K562 (cell line): ENCODE results near the gene SDS. TPM values are rescaled to one million over a fixed set of nuclear protein-coding genes. Genes with fewer than 3 reads are reported as not detected.

Source experiments
- ATAC-seq: fragments of 200-7000 bp; cut with Tn5 transposase; 3 replicates; pipeline ENCODE4 v1.9.1; 2020; ENCODE audit warnings: moderate library complexity
- BruUV-seq: library from RNA; stranded (reverse); fragments of 400-500 nt; replicated peaks from 2 replicates; lab custom pipeline; 2021; lab: Mats Ljungman, UMichigan
- CTCF ChIA-PET: fragments of 300-600 bp; formaldehyde crosslinking; extraction: SDS; loops from one replicate; lab custom pipeline; 2021; ENCODE audit warnings: low intra/inter-chr PET ratio; lab: Yijun Ruan, JAX
- POLR2A ChIA-PET: fragments of 300-600, 350-650 bp; sonication (Branson Sonifier 250); formaldehyde crosslinking; extraction: SDS; loops from one replicate; lab custom pipeline; 2021; ENCODE audit warnings: antibody characterized with exemption, inconsistent platforms; lab: Yijun Ruan, JAX
- DNase-seq, 4 experiments: peaks; one replicate each; pipeline versions ENCODE4 v3.0.0 to v3.0.0-alpha.2; 2011 to 2018; ENCODE audit warnings: low spot score in 3 of 4, mixed read lengths in 3 of 4; ENCODE audit errors: extremely low read depth in 1 of 4
- FAIRE-seq: peaks from 2 replicates; lab custom pipeline; 2011; peaks lifted over from hg19 to GRCh38; lab: Jason Lieb, UNC
- H2AFZ ChIP-seq: 2 replicates; pipeline ENCODE4 v1.6.0; 2011; ENCODE audit warnings: low read depth, low read length, control low read depth, inconsistent platforms
- H3K27ac ChIP-seq: fragments of 200-600 bp; 3 replicates; pipeline ENCODE4 v1.8.0; 2011; ENCODE audit warnings: low read depth, mild to moderate bottlenecking, control low read depth, inconsistent platforms, low read length, moderate library complexity, mixed read lengths; ENCODE audit errors: extremely low read depth
- H3K27me3 ChIP-seq, 2 experiments: fragments of 300-600 bp in 1 of 2; 2 replicates in 1 of 2; 3 replicates in 1 of 2; pipeline versions ENCODE4 v1.6.0 to v1.8.0; 2011; ENCODE audit warnings: inconsistent platforms in 2 of 2, low read length in 2 of 2, mild to moderate bottlenecking in 1 of 2, mixed read lengths in 1 of 2, moderate library complexity in 1 of 2; ENCODE audit not compliant: control insufficient read depth in 2 of 2, insufficient read depth in 2 of 2
- H3K36me3 ChIP-seq: fragments of 300-600 bp; 3 replicates; pipeline ENCODE4 v1.8.0; 2011; ENCODE audit warnings: mild to moderate bottlenecking, low read length, inconsistent platforms; ENCODE audit not compliant: control insufficient read depth, insufficient read depth
- H3K4me1 ChIP-seq, 2 experiments: fragments of 200-600 bp in 1 of 2; replicated peaks in 1 of 2; 2 replicates in 1 of 2; 3 replicates in 1 of 2; pipeline versions ENCODE4 v1.5.1 to v1.8.0; 2011; ENCODE audit warnings: inconsistent platforms in 2 of 2, low read length in 2 of 2, mild to moderate bottlenecking in 1 of 2, mixed read lengths in 1 of 2, moderate library complexity in 1 of 2; ENCODE audit not compliant: control insufficient read depth in 2 of 2, insufficient read depth in 2 of 2
- H3K4me2 ChIP-seq: 2 replicates; pipeline ENCODE4 v1.6.1; 2011; ENCODE audit warnings: low read length, control low read depth, inconsistent platforms, mixed read lengths; ENCODE audit not compliant: insufficient read depth
- H3K4me3 ChIP-seq: fragments of 200-600 bp; sonication (generic), shearing (Covaris generic); 2 replicates; pipeline ENCODE4 v1.5.1; 2016; ENCODE audit warnings: control low read depth, inconsistent platforms
- H3K79me2 ChIP-seq: fragments of 200-600 bp; 3 replicates; pipeline ENCODE4 v1.8.0; 2011; ENCODE audit warnings: low read length, inconsistent platforms; ENCODE audit not compliant: control insufficient read depth, insufficient read depth
- H3K9ac ChIP-seq, 2 experiments: 2 replicates each; pipeline versions ENCODE4 v1.6.0 to v1.6.1; 2011; ENCODE audit warnings: low read depth in 2 of 2, low read length in 2 of 2, control low read depth in 1 of 2, inconsistent platforms in 1 of 2, mild to moderate bottlenecking in 1 of 2, mixed read lengths in 1 of 2; ENCODE audit not compliant: insufficient read depth in 1 of 2
- H3K9me1 ChIP-seq: one replicate; pipeline ENCODE4 v1.6.0; 2011; ENCODE audit warnings: inconsistent platforms, mild to moderate bottlenecking, low read length, moderate library complexity; ENCODE audit not compliant: control insufficient read depth, insufficient read depth
- H3K9me3 ChIP-seq: replicated peaks from 2 replicates; pipeline ENCODE4 v1.5.1; 2011; ENCODE audit warnings: low read depth, low read length, inconsistent platforms; ENCODE audit not compliant: control insufficient read depth, insufficient read depth
- H4K20me1 ChIP-seq: replicated peaks from 2 replicates; pipeline ENCODE4 v1.6.1; 2011; ENCODE audit warnings: low read length, inconsistent platforms, mixed read lengths; ENCODE audit not compliant: control insufficient read depth, insufficient read depth
- CBFA2T3 ChIP-seq: fragments of 450-650 bp; IDR thresholded peaks from 2 replicates; pipeline ENCODE4 v1.6.1; 2017
- GABPA ChIP-seq: fragments of 200-800 bp; sonication (Bioruptor generic); conservative IDR thresholded peaks from 2 replicates; pipeline ENCODE4 v1.6.1; 2016; ENCODE audit warnings: low read depth, missing genetic modification characterization, missing compliant biosample characterization
- KAT7 ChIP-seq: sonication (generic); formaldehyde crosslinking; IDR thresholded peaks from 2 replicates; pipeline ENCODE4 v1.8.0; 2022; ENCODE audit warnings: missing genetic modification reagents, mild to moderate bottlenecking, borderline replicate concordance
- MAFG ChIP-seq: fragments of 450-650 bp; conservative IDR thresholded peaks from 2 replicates; pipeline ENCODE4 v1.6.1; 2016; ENCODE audit warnings: missing genetic modification characterization, missing compliant biosample characterization
- SMARCA5 ChIP-seq: fragments of 450-650 bp; IDR thresholded peaks from 2 replicates; pipeline ENCODE4 v1.6.1; 2016
- TAF1 ChIP-seq: IDR thresholded peaks from 2 replicates; pipeline ENCODE4 v1.6.1; 2011; ENCODE audit warnings: mild to moderate bottlenecking, low read length, moderate library complexity; ENCODE audit not compliant: insufficient read depth, control insufficient read depth, severe bottlenecking; ENCODE audit errors: extremely low read depth
- ZNF133 ChIP-seq: fragments of 250-450 bp; sonication (Bioruptor Pico); IDR thresholded peaks from 2 replicates; pipeline ENCODE4 v1.4.0; 2020; ENCODE audit warnings: mild to moderate bottlenecking
- ZNF316 ChIP-seq: fragments of 450-650 bp; IDR thresholded peaks from 2 replicates; pipeline ENCODE4 v1.6.1; 2016
- ZNF431 ChIP-seq: sonication (generic); formaldehyde crosslinking; IDR thresholded peaks from 2 replicates; pipeline ENCODE4 v1.8.0; 2022; ENCODE audit warnings: mild to moderate bottlenecking, missing genetic modification reagents
- WGBS: fragments of 100-300 bp; shearing (Covaris generic); methylation state at CpG from one replicate; pipeline ENCODE4 v1.1.6; 2016; ENCODE audit warnings: low coverage, mixed read lengths; ENCODE audit not compliant: insufficient coverage; ENCODE audit errors: missing lambda C conversion rate; 5-methylcytosine and 5-hydroxymethylcytosine counted together
- in situ Hi-C: fragments of 300-500 bp; cut with MboI; formaldehyde crosslinking; loops from 4 replicates; pipeline ENCODE4 v1.15.0; 2018; ENCODE audit warnings: inconsistent platforms, mixed read lengths
- intact Hi-C: fragments of 100-400 bp; cut with micrococcal nuclease; formaldehyde crosslinking; loops from 2 replicates; pipeline ENCODE4 v1.14.2; 2022
- polyA plus RNA-seq, 8 experiments: library from polyadenylated mRNA; depleted of rRNA in 4 of 8; stranded (reverse) in 5 of 8; unstranded in 3 of 8; fragments of >200 nt; fragmentation: Nextera tagmentation in 2 of 8; fragmentation: Illumina TruSeq in 1 of 8; extraction: Ambion mirVana in 2 of 8; extraction: Trizol in 1 of 8; gene quantifications; 2 replicates each; pipeline versions ENCODE4 v1.2.1 to v1.2.3, GENCODE V29; 2011 to 2014; ENCODE audit warnings: inconsistent platforms in 1 of 8, missing spikeins in 1 of 8
- total RNA-seq, 7 experiments: library from RNA; depleted of rRNA in 6 of 7; stranded (reverse); fragments of >200 nt in 6 of 7; fragmentation: Illumina TruSeq in 2 of 7; extraction: Trizol in 2 of 7; gene quantifications; 2 replicates each; pipeline versions ENCODE4 v1.2.1 to v1.2.3, GENCODE V29; 2011 to 2021; ENCODE audit warnings: low replicate concordance in 1 of 7
- TF ChIP-seq, protein P1 (sequence below): IDR thresholded peaks from 3 replicates; pipeline ENCODE4 v1.6.1; 2011; ENCODE audit warnings: borderline replicate concordance, mild to moderate bottlenecking; ENCODE audit not compliant: insufficient read length, insufficient read depth
- TF ChIP-seq, protein P2 (sequence below): fragments of 250-450 bp; sonication (Bioruptor Pico); IDR thresholded peaks from 2 replicates; pipeline ENCODE4 v1.5.0; 2022; ENCODE audit warnings: mild to moderate bottlenecking
- TF ChIP-seq, protein P3 (sequence below), 3 experiments: IDR thresholded peaks in 2 of 3; conservative IDR thresholded peaks in 1 of 3; 2 replicates each; pipeline ENCODE4 v1.5.1; 2011 to 2012; ENCODE audit warnings: low read length in 3 of 3, mild to moderate bottlenecking in 3 of 3, control low read depth in 2 of 3, improper control_type of control experiment in 1 of 3, inconsistent platforms in 1 of 3, low read depth in 1 of 3, mixed read lengths in 1 of 3, moderate library complexity in 1 of 3; ENCODE audit not compliant: insufficient read depth in 2 of 3

SDS gene
- total and polyA plus RNA-seq, 9 of the 15 experiments (the other 6 are each of a cell fraction or from before 2014, with no cell fraction given): 0.07 to 1.1 (median 0.12) TPM; not detected in 1

GRCh38 chr12:113361574-113362370 lies 41.9 kb downstream of the SDS start (continued):
- TF ChIP-seq, protein P1, sequence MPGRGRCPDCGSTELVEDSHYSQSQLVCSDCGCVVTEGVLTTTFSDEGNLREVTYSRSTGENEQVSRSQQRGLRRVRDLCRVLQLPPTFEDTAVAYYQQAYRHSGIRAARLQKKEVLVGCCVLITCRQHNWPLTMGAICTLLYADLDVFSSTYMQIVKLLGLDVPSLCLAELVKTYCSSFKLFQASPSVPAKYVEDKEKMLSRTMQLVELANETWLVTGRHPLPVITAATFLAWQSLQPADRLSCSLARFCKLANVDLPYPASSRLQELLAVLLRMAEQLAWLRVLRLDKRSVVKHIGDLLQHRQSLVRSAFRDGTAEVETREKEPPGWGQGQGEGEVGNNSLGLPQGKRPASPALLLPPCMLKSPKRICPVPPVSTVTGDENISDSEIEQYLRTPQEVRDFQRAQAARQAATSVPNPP: no peak
- TF ChIP-seq, protein P2, sequence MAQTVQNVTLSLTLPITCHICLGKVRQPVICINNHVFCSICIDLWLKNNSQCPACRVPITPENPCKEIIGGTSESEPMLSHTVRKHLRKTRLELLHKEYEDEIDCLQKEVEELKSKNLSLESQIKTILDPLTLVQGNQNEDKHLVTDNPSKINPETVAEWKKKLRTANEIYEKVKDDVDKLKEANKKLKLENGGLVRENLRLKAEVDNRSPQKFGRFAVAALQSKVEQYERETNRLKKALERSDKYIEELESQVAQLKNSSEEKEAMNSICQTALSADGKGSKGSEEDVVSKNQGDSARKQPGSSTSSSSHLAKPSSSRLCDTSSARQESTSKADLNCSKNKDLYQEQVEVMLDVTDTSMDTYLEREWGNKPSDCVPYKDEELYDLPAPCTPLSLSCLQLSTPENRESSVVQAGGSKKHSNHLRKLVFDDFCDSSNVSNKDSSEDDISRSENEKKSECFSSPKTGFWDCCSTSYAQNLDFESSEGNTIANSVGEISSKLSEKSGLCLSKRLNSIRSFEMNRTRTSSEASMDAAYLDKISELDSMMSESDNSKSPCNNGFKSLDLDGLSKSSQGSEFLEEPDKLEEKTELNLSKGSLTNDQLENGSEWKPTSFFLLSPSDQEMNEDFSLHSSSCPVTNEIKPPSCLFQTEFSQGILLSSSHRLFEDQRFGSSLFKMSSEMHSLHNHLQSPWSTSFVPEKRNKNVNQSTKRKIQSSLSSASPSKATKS (CRISPR knock-in tag): no peak

DNA sequence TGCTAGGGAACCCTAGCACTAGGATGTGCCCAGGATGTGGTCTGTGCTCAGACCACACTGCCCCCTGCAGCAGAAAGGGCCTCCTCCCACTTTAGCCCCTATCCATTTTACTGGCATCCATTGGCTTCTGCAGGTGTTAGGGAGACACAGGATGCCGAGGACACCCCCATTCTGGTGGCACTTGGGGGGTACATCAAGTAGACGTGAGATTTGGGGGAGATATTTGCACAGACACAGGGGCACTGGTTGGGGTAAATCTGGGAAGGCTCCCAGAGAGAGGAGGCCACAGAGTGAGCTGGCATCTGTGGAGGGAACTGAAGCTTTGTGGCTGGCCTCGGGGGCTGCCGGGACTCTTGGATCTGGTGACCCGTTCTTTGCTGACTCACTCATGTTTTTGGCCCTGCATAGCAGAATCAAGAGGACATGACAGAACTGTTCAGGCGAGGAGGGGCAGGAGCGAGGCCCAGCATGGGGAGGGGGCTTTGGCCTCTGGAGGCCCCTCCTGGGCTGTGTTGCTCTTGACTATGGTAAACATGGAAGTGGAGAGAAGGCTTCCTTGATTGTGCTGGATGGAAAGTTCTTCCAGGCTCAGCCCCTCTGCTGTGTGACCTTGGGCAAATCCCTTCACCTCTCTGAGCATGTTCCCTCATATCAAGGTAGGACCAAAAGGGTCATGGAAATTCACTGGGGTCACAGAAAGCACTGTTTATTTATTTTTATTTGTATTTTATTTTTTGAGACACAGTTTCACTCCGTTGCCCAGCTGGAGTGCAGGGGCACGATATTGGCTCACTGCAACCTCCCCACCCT lies 43.5 kb downstream of the SDS start:
- in situ Hi-C loops (no loop called here), intact Hi-C loops (loop anchor here (2.0 kb wide), 1 partner anchor 47 kb away; no protein-coding TSS in a partner anchor)
- ChIA-PET POLR2A (interaction anchor here (0.6 kb wide), 1 partner anchor 411 kb away, joined by 3 read pairs; no protein-coding TSS in a partner anchor), CTCF (interaction anchor here (1.1 kb wide), 1 partner anchor 47 kb away, joined by 6 read pairs; no protein-coding TSS in a partner anchor)
- peaks cover 21 to 35% of the 10 kb centered on the region in 2 experiments for H3K4me1 ChIP-seq
- no peaks in the 10 kb centered on the region for H3K27me3 ChIP-seq
- peaks cover 27% of the 10 kb centered on the region for H3K79me2 ChIP-seq
- peaks cover 30% of the 10 kb centered on the region; the same call in 2 of the 3 replicates for H3K36me3 ChIP-seq
- FAIRE-seq: no peak
- WGBS: 56% methylated on average over 9 of the region's 9 CpGs
- BruUV-seq: TSS peak; percentile 45
- H3K4me3 ChIP-seq: peak overlapping the region; percentile 96
- no peaks in the 10 kb centered on the region for H3K9me1 ChIP-seq
- peak; percentile 5; the same call in 1 of the 3 replicates for ATAC-seq
- H2AFZ ChIP-seq: no peak overlapping the region
- H3K27ac ChIP-seq: no peak overlapping the region
- H3K9ac ChIP-seq: peak overlapping the region; percentile 35 to 96; a peak in 3 of 4 replicates
- H3K9me3 ChIP-seq: no peaks in the 10 kb centered on the region
- H4K20me1 ChIP-seq: peaks cover 11% of the 10 kb centered on the region
- no peak for DNase-seq
- H3K4me2 ChIP-seq: peak overlapping the region; percentile 91
- TF ChIP-seq MAFG (tag): peak; percentile 39
- TF ChIP-seq ZNF133 (CRISPR knock-in tag): no peak
- TF ChIP-seq, protein P3, sequence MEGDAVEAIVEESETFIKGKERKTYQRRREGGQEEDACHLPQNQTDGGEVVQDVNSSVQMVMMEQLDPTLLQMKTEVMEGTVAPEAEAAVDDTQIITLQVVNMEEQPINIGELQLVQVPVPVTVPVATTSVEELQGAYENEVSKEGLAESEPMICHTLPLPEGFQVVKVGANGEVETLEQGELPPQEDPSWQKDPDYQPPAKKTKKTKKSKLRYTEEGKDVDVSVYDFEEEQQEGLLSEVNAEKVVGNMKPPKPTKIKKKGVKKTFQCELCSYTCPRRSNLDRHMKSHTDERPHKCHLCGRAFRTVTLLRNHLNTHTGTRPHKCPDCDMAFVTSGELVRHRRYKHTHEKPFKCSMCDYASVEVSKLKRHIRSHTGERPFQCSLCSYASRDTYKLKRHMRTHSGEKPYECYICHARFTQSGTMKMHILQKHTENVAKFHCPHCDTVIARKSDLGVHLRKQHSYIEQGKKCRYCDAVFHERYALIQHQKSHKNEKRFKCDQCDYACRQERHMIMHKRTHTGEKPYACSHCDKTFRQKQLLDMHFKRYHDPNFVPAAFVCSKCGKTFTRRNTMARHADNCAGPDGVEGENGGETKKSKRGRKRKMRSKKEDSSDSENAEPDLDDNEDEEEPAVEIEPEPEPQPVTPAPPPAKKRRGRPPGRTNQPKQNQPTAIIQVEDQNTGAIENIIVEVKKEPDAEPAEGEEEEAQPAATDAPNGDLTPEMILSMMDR (IDR thresholded peaks at IDR 0.05 in 2 of 3, conservative IDR thresholded peaks at IDR 0.05 in 1 of 3; ENCODE audit: insufficient read depth in 2 of 3, low read depth in 1 of 3, low read length in 3 of 3): peak; percentile 24 to 40 (median 37); a peak in 4 of 6 replicates
- peak; percentile 58; the same call in 1 of the 2 replicates for TF ChIP-seq SMARCA5
- peak; percentile 61 for TF ChIP-seq ZNF316
- TF ChIP-seq TAF1: no peak
- TF ChIP-seq ZNF431 (CRISPR knock-in tag): no peak
- no peak for TF ChIP-seq KAT7
- TF ChIP-seq CBFA2T3: no peak
- no peak for TF ChIP-seq GABPA (tag)
